ENCODE measurements around the gene NOL7. TPM values are rescaled to one million over a fixed set of nuclear protein-coding genes. Genes with fewer than 3 reads are reported as not detected.

NOL7 gene
- total RNA-seq, 1 experiment from 2014 or later, result 44.5 TPM

- CTCF ChIA-PET, result no interaction called here
- TF ChIP-seq CTCF (IDR thresholded peaks at IDR 0.05; ENCODE audit: unreplicated experiment), result no peak
- Mint-ChIP-seq H3K27me3 (ENCODE audit: unreplicated experiment) (no peaks in the 10 kb centered on the region), H3K9me3 (ENCODE audit: low read depth, unreplicated experiment) (no peaks in the 10 kb centered on the region), H3K36me3 (ENCODE audit: insufficient read depth, unreplicated experiment) (peaks cover 10% of the 10 kb centered on the region), H3K27ac (ENCODE audit: unreplicated experiment) (peak overlapping the region; percentile 56), H3K4me3 (ENCODE audit: low read depth, unreplicated experiment) (no peak overlapping the region), H3K4me1 (ENCODE audit: low read depth, unreplicated experiment) (no peaks in the 10 kb centered on the region)
- BruUV-seq (replicated peaks), result no TSS peak
- no peak for DNase-seq
- intact Hi-C loops (cut with micrococcal nuclease; ENCODE audit: unreplicated experiment), result no loop called here
These were observed 23.5 kb downstream of the NOL7 start for GRCh38 chr6:13638626-13639025.

GRCh38 chr6:13641315-13641714, 26.2 kb downstream of the NOL7 start:
- CTCF ChIA-PET, result no interaction called here
- DNase-seq, result no peak
- intact Hi-C loops (cut with micrococcal nuclease; ENCODE audit: unreplicated experiment), result no loop called here
- Mint-ChIP-seq H3K4me3 (ENCODE audit: low read depth, unreplicated experiment) (no peak overlapping the region), H3K9me3 (ENCODE audit: low read depth, unreplicated experiment) (no peaks in the 10 kb centered on the region), H3K4me1 (ENCODE audit: low read depth, unreplicated experiment) (no peaks in the 10 kb centered on the region), H3K36me3 (ENCODE audit: insufficient read depth, unreplicated experiment) (no peaks in the 10 kb centered on the region), H3K27ac (ENCODE audit: unreplicated experiment) (no peak overlapping the region), H3K27me3 (ENCODE audit: unreplicated experiment) (no peaks in the 10 kb centered on the region)
- no TSS peak for BruUV-seq (replicated peaks)
- no peak for TF ChIP-seq CTCF (IDR thresholded peaks at IDR 0.05; ENCODE audit: unreplicated experiment)

- Mint-ChIP-seq H3K4me3 (ENCODE audit: low read depth, unreplicated experiment) (no peak overlapping the region), H3K27me3 (ENCODE audit: unreplicated experiment) (no peaks in the 10 kb centered on the region), H3K9me3 (ENCODE audit: low read depth, unreplicated experiment) (no peaks in the 10 kb centered on the region), H3K27ac (ENCODE audit: unreplicated experiment) (no peak overlapping the region), H3K4me1 (ENCODE audit: low read depth, unreplicated experiment) (no peaks in the 10 kb centered on the region), H3K36me3 (ENCODE audit: insufficient read depth, unreplicated experiment) (no peaks in the 10 kb centered on the region)
- no peak for TF ChIP-seq CTCF (IDR thresholded peaks at IDR 0.05; ENCODE audit: unreplicated experiment)
- CTCF ChIA-PET, result no interaction called here
- BruUV-seq (replicated peaks), result no TSS peak
- no peak for DNase-seq
- intact Hi-C loops (cut with micrococcal nuclease; ENCODE audit: unreplicated experiment), result no loop called here
These were observed 28.0 kb downstream of the NOL7 start for GRCh38 chr6:13643125-13643524.

- H3K27ac Mint-ChIP-seq (ENCODE audit: unreplicated experiment), result no peak overlapping the region
- CTCF ChIA-PET, result no interaction called here
- BruUV-seq (replicated peaks), result no TSS peak
- no peak for TF ChIP-seq CTCF (IDR thresholded peaks at IDR 0.05; ENCODE audit: unreplicated experiment)
- H3K9me3 Mint-ChIP-seq (ENCODE audit: low read depth, unreplicated experiment), result no peaks in the 10 kb centered on the region
- no peaks in the 10 kb centered on the region for H3K36me3 Mint-ChIP-seq (ENCODE audit: insufficient read depth, unreplicated experiment)
- peaks cover 10% of the 10 kb centered on the region for H3K4me1 Mint-ChIP-seq (ENCODE audit: low read depth, unreplicated experiment)
- no peak overlapping the region for H3K4me3 Mint-ChIP-seq (ENCODE audit: low read depth, unreplicated experiment)
- intact Hi-C loops (cut with micrococcal nuclease; ENCODE audit: unreplicated experiment), result no loop called here
- no peaks in the 10 kb centered on the region for H3K27me3 Mint-ChIP-seq (ENCODE audit: unreplicated experiment)
- no peak for DNase-seq
These were observed 33.7 kb downstream of the NOL7 start for GRCh38 chr6:13648850-13649249.

GRCh38 chr6:13649393-13649792, 34.3 kb downstream of the NOL7 start:
- CTCF ChIA-PET, result no interaction called here

More at GRCh38 chr6:13649393-13649792, 34.3 kb downstream of the NOL7 start:
- DNase-seq, result no peak
- no peaks in the 10 kb centered on the region for H3K36me3 Mint-ChIP-seq (ENCODE audit: insufficient read depth, unreplicated experiment)
- H3K4me1 Mint-ChIP-seq (ENCODE audit: low read depth, unreplicated experiment), result peaks cover 10% of the 10 kb centered on the region
- intact Hi-C loops (cut with micrococcal nuclease; ENCODE audit: unreplicated experiment), result no loop called here
- no peaks in the 10 kb centered on the region for H3K27me3 Mint-ChIP-seq (ENCODE audit: unreplicated experiment)
- no peaks in the 10 kb centered on the region for H3K9me3 Mint-ChIP-seq (ENCODE audit: low read depth, unreplicated experiment)
- H3K4me3 Mint-ChIP-seq (ENCODE audit: low read depth, unreplicated experiment), result no peak overlapping the region
- BruUV-seq (replicated peaks), result no TSS peak
- no peak for TF ChIP-seq CTCF (IDR thresholded peaks at IDR 0.05; ENCODE audit: unreplicated experiment)
- H3K27ac Mint-ChIP-seq (ENCODE audit: unreplicated experiment), result no peak overlapping the region
